ENCODE results near the gene CCNI2.

Gene CCNI2

GRCh38 chr5:132765311-132766019, 18.2 kb downstream of the CCNI2 start:
- no peak for DNase-seq

DNA sequence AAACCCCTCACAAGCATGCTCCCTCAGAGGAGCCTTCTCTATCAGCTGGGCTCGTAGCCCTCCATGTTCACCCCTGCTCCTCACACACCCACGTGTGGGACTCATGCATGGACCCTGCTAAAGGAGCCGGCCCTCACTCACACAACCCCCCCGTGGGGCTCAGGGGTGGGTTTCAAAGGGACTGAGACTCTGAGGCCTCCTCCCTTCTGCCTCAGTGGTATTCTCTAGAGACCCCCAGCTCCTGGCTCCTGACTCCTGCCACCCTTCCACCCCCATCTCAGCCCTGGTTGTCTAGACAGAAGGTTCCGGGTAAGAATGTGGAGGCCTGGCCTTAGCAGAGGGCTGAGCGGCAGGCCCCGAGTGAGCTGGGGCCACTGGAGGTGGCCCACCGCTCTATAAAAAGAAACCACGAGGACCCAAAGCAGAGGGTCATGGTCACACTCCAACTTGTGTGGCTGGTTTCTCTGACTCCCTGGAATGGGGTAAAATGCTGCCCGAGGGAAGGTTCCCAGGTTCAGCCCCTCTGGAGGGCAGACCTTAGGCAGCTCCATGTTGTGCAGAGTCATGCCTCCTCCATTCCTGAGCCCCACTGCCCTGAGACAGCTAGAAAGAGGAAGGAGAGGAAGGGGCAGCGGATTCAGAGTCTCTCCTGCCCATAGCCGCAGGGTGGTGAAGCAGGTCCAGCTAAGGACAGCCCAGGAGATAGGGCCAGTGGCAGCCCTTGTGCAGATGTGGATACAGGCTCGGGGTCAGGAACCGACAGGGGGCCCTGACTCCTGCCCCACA, 19.0 kb downstream of the CCNI2 start:
- no peak for DNase-seq

- DNase-seq = no peak
Observed at GRCh38 chr5:132766806-132767055, 19.5 kb downstream of the CCNI2 start.

DNA sequence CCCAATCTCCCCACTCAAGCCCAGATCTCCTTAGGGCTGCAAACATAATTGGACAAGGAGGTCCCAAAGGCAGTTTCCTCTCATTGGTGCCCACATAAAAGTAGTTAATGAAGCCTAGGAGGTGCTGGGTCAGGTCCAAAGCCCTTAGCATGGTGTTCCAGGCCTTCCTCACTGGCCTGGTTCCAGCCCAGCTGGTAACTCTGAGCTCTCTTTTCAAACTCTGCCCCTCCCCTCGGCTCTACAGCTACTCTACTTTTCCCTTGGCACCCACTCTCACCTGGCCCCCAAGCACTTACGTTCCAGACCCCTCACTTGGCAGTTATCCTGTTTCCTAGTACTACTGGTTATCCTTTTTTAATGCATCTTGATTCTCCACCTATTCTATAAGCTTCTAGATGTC, 19.9 kb downstream of the CCNI2 start:
- peak in 19 of 51 donors; percentile 19 to 72 (median 34) for DNase-seq

DNA sequence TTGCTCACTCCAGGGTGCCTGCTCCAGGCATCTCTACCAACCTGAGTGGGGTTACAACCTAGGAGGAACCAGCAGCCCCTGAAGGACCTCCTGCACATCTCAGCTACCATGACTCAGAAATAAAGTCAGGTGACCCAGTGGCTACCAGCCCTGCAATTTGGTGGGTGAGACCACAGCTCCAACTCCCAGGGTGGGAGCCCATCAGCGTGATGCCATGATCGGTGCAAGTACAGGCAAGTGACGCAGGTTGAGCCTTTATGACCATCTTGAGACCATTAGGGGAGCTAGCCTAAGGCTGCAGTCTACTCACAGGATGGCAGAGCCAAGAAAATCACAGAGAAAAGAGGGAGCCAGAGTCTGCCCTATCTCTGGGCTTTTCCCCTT, 21.3 kb downstream of the CCNI2 start:
- no peak for DNase-seq

DNA sequence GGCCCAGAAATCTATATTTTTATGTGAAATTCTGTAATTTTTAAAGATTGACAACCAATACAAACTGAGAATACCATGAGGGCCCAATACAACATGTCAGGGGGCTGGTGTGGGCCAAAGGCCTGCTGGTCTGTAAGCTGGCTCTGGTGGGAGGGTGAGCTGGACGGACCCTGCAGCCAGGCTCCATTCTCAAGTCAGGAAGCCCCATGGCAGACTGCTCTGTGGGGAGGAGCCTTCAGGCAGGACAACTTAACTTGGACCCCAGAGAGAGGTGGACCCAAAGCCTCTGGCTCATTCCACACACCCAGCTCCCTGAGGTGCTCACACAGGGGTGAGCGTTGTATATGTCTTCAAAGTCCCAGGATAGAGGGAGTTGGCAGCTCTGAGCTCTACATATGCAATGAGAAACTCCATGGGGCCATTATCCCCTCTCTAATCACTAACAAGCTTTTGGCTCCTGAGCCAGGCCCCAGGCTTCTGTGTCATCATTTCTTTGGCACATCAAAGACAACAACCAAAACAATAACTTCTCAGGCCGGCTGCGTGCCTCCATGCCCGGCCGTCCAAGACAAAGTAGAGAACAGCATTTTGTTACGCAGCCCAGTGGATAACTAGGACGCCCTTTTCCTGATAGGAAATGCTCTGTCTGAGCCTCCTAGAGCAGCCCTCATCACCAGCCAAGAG, 23.4 kb downstream of the CCNI2 start:
- peak in 2 of 51 donors; percentile 20 to 33 for DNase-seq

DNA sequence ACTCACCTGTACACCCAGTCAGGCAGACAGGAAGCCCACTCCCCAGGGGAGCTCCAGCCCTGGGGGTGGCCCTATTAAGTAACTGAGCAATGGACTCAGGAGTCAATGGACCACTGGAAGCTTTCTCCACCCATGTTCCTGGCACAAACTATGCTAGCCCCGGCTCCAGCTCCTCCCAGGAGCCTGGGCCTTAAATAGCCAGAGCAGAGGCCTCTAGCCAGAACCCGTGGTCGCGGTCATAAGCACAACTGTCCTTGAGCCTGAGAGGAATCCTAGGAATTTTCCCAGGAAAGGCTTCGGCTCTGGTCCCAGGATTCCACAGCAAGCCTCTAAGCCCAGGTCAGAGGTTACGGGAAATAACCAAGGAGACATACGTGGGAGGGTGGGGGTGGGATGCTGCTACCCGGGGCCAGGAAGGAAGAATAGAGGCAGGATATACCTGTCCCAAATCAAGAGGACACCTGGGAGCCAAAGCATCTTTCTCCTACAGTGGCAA, 24.3 kb downstream of the CCNI2 start:
- peak in 5 of 51 donors; percentile 15 to 31 (median 15) for DNase-seq

- DNase-seq = peak in 1 of 51 donors; percentile 34
Observed at GRCh38 chr5:132772291-132773070, 25.3 kb downstream of the CCNI2 start.

DNA sequence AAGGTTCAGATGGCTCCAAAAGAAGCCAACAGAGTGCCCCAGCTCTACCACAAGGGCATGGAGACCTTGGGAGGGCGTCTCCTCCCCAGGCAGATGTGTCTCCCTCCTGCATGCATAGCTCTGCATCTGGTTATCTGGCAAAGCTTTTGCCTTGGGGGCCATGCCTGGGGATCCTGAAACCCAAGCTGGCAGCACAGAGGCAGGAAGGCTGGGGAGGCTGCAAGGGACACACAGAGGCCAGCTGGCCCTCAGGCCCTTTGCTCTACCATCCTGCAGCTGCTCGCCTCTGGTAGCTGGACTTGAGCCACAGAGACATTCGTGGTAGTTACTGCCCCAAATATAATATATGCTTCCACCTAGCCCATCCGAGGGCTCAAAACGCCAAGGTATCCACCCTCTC, 25.9 kb downstream of the CCNI2 start:
- peak in 5 of 51 donors; percentile 18 to 52 (median 32) for DNase-seq

- peak in 1 of 51 donors; percentile 56 for DNase-seq
Observed at GRCh38 chr5:132773601-132774355, 26.6 kb downstream of the CCNI2 start.

GRCh38 chr5:132774406-132774805, 27.2 kb downstream of the CCNI2 start:
- peak in 2 of 51 donors; percentile 51 to 54 for DNase-seq

GRCh38 chr5:132774896-132775295, 27.7 kb downstream of the CCNI2 start:
- DNase-seq = peak in 1 of 51 donors; percentile 15

- peak in 3 of 51 donors; percentile 19 to 61 (median 38) for DNase-seq
Observed at GRCh38 chr5:132775476-132775961, 28.3 kb downstream of the CCNI2 start.

DNA sequence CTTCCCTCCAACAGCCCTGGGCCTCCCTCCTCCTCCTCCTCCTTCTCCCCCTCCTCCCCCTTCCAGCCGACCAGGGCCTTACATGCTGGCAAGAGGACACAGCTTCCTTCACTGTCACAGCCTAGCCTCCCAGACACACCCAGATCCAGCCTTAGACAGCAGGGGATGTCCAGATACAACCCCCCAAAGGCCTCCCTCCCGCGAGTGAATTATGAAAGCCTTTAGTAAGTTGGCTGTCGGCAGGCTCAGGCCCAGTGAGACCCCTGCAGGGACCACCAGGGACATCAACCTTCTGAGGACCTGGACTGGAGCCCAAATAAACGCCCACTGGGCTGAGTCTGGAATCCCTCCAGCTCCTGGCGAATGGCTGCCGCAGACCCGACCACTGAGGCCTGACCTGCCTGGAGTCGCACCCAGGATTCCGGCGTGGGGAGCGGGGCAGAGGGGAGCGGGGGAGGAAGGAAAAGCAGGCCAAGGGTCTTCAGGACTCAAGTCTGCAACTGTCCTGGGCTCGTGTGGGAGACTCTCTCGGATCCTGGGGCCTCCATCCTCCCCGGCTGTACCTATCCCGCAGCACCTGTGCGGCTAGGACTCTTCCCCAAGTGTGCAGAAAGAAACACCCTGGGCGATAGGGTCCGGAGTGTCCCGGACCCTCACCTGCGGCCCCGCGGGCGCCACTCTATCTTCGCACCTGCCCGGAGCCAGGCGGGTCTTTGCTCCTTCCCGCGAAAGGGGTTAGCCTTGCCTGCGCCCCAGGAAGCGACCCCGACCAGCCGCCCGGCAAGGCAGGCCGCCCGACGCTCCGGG, 29.1 kb downstream of the CCNI2 start:
- DNase-seq = peak in 34 of 51 donors; percentile 17 to 78 (median 50)

DNA sequence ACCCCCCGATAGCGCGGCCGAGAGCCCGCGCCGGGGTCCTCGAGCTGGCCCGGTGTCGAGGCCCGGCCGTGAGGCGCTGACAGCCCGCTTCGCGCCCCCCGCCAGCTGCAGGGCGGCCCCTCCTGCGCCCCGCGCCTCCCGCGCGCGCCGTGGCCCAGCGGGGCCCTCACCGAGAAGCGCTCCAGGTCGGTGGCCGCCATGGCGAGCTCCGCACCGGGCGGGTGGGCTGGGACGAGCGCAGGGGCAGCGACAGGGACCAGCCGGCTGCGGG, 29.6 kb downstream of the CCNI2 start:
- no peak for DNase-seq

DNA sequence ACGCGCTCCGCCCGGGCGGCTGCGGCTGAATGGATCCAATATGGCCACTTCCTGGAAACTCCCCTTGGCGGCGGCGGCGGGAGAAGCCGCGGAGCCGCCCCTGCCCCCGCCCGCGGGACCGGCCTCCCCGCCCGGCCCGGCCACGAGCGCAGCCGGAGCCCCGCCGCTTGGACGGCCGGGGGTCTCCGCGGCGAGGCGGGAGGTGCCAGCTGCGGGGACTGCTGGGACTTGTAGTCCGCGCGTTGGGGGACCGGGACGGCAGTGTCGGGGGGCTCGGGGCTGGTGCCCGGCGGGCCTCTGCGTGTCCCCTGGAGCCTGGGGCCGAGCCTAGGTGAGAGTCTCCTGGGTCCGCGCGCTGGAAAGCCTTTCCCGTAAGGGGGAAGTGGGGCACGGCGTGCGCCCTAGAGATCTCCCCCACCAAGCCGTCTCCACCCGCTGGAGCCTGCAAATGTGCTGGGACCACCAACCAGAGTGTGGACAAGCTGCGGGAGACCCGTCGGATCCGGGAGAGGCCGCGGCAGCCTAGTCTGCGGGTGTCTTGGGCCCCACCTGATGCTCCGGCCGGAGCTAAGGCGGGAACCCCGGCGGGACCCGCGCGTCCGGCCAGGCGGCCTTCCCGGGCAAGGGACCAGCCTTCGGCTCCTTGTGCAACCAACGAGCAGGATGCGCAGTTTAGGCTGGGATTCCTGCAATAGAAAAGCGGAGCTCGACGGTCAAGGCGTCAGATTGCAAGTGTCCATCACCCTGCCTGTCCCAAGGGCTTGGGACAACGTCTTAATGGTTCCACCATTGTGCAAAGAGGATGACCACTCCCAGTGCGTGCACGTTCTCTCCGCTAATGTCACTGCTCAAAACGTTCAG, 30.2 kb downstream of the CCNI2 start, which contains the start of gene SEPTIN8:
Gene SEPTIN8 (minus strand): TSS at position 31 of the 861 bp plus-strand sequence. CDS start 102 bp downstream, outside the sequence.
- peak in 39 of 51 donors; percentile 36 to 83 (median 62) for DNase-seq

DNA sequence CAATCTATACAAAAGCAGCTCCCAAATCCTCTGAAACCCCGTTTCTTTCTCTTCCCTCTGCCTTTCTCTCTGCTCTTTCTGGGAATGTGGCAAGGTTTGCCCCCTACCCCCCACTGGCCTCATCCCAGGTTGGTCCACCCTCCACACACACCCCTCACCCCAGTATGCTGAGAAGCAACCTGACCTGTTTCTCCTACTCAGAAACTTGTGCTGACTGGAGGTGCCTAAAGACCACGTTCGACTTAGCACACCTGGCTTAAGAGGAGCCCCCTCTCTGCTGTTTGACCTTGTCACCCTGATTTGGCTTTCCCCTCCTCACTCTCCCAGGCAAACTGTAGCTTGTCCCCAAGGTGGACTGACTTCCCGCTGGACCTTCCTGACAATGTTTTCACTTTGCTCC, 30.9 kb downstream of the CCNI2 start:
- peak in 1 of 51 donors; percentile 57 for DNase-seq

GRCh38 chr5:132778856-132779255, 31.6 kb downstream of the CCNI2 start:
- DNase-seq = no peak

- DNase-seq = peak in 29 of 51 donors; percentile 26 to 88 (median 48)
Observed at GRCh38 chr5:132779961-132780360, 32.7 kb downstream of the CCNI2 start.

Data from hypothalamus (tissue), 51 donors.